ENCODE results near the gene PRLHR.

The PRLHR gene

GRCh38 chr10:118595598-118596425 lies at the start of gene PRLHR:
Gene PRLHR, minus strand, starts transcription at chr10:118595648. Its CDS starts 404 bp downstream, at chr10:118595244.
- TF ChIP-seq CTCF (IDR thresholded peaks at IDR 0.05) (no peak), ZFX (IDR thresholded peaks at IDR 0.05; ENCODE audit: borderline replicate concordance) (no peak)
- no peak within 1 kb of the TSS for H3K27ac ChIP-seq

GRCh38 chr10:118642228-118642627 lies 46.8 kb upstream of the PRLHR start:
- TF ChIP-seq ZFX (IDR thresholded peaks at IDR 0.05; ENCODE audit: borderline replicate concordance) (no peak), CTCF (IDR thresholded peaks at IDR 0.05) (no peak)
- H3K27ac ChIP-seq: no peak overlapping the region

- H3K27ac ChIP-seq: no peak overlapping the region
- no peak for TF ChIP-seq ZFX (IDR thresholded peaks at IDR 0.05; ENCODE audit: borderline replicate concordance)
- no peak for TF ChIP-seq CTCF (IDR thresholded peaks at IDR 0.05)
Measured at GRCh38 chr10:118638680-118639079, 43.2 kb upstream of the PRLHR start.

- TF ChIP-seq CTCF (IDR thresholded peaks at IDR 0.05) (no peak), ZFX (IDR thresholded peaks at IDR 0.05; ENCODE audit: borderline replicate concordance) (no peak)
- no peak overlapping the region for H3K27ac ChIP-seq
Measured at GRCh38 chr10:118635674-118636402, 40.4 kb upstream of the PRLHR start.

GRCh38 chr10:118633786-118634185 lies 38.3 kb upstream of the PRLHR start:
- TF ChIP-seq ZFX (IDR thresholded peaks at IDR 0.05; ENCODE audit: borderline replicate concordance): no peak
- no peak for TF ChIP-seq CTCF (IDR thresholded peaks at IDR 0.05)

GRCh38 chr10:118629211-118629610 lies 33.8 kb upstream of the PRLHR start:
- H3K27ac ChIP-seq: no peak overlapping the region
- TF ChIP-seq ZFX (IDR thresholded peaks at IDR 0.05; ENCODE audit: borderline replicate concordance): no peak
- TF ChIP-seq CTCF (IDR thresholded peaks at IDR 0.05): no peak

More at GRCh38 chr10:118633786-118634185, 38.3 kb upstream of the PRLHR start:
- no peak overlapping the region for H3K27ac ChIP-seq

- TF ChIP-seq ZFX (IDR thresholded peaks at IDR 0.05; ENCODE audit: borderline replicate concordance) (no peak), CTCF (IDR thresholded peaks at IDR 0.05) (no peak)
- H3K27ac ChIP-seq: no peak overlapping the region
Measured at GRCh38 chr10:118628397-118628796, 32.9 kb upstream of the PRLHR start.

Data from 22Rv1 (cell line).